ENCODE measurements around the gene PIK3R1.

The PIK3R1 gene

DNA sequence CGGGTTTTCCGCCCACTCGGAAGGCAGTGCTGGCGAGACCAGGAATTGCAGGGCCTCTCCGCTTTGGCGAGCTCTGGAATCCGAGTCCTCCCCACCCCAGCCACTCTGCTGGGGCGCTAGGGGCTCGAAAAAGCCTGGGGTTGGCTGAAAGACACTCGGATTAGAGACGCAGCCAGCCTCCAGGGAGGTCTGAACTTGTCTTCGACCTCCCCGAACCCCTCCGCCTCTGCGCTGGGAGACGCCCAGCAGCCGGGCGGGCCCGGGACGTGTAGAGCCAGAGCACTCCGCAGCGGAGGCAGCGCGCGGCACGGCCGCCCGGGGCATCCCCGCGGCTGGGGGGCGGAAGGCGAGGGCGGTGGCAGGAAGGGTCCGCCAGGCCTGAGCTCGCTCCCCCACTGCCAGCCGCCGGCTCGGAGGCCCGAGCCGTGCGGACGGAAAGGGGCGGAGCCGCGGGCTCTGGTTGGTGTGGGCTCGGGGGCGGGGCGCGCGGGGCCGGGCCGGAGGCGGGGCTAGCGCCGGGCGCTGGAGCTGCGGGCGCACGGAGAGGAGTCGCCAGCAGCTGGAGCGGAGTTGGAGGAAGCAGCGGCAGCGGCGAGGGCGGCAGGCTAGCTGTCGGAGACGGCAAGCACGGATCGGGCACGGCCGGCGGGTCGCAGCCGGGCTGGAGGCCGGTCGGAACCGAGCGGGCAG is at the start of gene PIK3R1:
Gene PIK3R1 (plus strand): TSS at position 549 of the 690 bp plus-strand sequence. CDS start 10,920 bp downstream, outside the sequence.
- peak; percentile 96 for DNase-seq

DNA sequence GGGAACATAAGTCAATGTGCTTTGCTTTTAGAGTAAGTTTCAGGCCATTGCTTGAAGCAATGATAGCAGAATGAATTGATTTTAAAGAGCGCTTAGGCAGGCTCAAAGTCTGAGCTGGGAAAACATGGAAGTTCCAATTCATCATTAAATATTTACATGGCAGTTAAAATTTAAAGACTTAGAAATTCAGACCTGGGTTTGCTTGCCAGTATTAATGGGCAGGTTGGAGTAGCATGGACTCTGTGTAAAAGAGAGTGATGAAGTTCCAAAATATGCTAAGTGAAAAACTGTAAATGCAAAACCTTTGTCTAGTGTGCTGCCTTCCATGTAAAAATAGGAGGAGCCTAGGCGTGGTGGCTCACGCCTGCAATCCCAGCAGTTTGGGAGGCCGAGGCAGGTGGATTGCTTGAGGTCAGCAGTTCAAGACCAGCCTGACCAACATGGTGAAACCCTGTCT is 48.3 kb upstream of the PIK3R1 start:
- no peak for DNase-seq

DNA sequence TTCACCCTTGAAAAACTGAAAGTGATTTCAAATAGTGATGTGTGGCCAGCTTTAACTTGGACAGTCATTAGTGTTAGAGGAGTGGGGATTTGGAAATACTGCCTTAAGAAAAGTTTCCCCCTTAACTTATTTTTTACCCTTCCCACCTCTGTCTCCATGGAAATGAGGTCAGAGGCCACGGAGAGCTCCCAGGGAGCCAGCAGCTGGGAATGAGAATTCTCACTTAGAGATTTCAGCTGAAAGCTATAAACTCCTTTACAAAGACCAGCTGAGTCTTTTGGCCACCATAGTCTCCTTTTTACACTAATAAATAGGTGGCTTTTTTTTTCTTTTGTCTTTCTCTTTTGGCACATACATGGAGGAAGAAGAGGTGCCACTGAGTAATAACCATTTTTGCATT is 45.7 kb upstream of the PIK3R1 start:
- peak; percentile 52 for DNase-seq

DNA sequence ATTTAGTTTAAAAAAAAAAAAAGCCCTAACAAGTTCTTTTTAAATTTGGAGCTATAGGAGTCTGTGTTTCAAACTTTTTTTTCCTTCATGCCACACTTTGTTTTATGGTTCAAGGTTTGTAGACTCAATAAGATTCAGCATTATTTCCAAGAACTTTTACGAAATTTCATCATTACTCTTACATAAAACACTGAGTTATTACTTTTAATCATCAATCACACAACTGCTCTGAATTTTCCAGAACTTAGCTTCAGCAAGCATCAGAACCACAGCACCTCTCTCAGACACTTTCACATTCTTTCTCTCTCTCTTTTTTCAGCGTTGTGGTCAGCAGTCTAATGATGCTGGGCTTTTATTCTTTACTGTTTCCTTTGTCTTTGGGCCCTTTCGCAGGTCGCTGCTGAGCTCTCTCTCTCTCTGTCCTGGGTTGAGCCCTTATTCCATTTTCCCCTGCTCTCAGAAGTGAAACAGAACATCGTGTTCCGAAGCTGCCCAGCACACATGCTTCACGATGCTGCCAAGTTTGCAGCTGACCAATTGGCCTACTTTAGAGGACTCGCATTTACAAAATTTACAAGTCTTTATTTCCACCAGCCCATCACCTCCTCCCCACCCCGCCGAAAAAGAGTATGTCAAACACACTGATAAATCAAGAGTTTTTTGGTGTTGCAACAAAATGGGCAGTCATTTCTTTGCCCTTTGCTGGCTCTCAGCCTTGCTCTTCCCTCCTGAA is 44.6 kb upstream of the PIK3R1 start:
- DNase-seq, result peak; percentile 43

DNA sequence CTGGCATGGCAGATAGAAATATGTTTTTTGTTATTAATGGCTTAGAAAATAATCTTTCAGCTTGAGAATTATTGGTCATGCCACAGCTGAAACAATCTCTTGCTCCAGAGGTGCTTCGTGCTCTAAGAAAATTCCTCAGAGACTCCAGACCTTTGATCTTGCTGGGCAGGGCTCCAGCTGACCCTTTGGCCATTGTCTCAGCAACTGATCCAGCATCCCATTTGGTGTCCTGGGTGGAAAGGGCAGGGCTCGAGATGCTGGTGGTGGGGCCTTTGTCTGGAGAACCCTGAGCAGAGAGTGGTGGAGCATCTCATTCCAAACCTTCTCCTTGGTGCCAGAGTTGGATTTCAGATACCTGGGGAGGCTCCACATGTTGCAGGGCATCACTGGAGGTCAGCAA is 43.2 kb upstream of the PIK3R1 start:
- no peak for DNase-seq

DNA sequence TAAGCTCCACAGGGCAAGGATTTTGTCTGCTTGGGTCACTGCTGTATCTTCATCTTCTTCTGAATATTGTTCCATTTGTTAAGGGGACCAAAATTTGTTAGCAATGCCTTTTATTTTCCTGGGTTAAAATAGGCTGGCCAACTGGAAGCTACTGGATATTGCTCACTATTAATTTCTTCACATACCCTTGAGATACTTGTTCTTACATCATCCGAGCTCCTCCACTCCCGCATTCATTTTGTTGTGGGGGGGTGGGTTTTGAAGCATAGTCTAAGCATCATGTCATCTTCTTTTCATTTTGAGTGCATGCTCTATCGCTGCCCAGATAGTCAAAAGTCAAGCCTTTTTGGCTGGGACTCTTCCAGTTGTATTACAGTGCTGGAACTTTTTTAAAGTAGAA is 42.5 kb upstream of the PIK3R1 start:
- no peak for DNase-seq

DNA sequence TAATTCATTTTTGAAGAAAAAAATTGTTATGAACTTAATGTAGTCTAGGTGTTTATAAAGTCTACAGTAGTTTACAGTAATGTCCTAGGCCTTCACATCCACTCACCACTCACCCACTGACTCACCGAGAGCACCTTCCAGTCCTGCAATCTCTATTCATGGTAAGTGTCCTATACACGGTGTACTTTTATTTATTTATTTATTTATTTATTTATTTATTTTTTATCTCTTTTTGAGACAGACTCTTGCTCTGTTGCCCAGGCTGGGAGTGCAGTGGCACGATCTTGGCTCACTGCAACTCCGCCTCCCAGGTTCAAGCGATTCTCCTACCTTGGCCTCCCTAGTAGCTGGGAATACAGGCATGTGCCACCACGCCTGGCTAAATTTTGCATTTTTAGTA is 39.3 kb upstream of the PIK3R1 start:
- DNase-seq, result no peak

DNA sequence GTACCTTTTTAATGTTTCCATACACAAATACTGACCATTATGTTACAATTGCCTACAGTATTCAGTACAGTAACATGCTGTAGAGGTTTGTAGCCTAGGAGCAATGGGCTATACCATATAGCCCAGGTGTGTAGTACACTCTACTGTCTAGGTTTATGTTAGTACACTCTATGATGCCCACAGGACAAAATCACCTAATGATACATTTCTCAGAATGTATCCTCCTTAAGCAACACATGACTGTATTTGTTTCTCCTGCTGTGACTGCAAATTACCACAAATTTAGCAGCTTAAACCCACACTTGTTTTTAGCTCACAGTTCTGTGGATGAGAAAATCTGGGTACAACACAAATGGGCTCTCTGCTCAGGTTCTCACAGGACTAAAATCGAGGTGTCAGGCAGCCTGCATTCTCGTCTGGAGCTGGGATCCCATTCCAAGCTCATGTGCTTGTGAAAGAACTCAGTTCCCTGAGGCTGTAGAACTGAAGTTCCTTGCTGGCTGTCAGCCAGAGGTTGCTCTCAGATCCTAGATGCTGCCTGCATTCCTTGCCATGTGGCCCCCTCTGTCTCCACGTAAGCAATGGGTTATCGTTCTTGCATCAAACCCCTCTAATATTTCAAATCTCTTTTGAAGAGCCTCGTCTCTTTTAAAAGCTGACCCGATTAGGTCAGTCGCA is 38.6 kb upstream of the PIK3R1 start:
- no peak for DNase-seq

DNA sequence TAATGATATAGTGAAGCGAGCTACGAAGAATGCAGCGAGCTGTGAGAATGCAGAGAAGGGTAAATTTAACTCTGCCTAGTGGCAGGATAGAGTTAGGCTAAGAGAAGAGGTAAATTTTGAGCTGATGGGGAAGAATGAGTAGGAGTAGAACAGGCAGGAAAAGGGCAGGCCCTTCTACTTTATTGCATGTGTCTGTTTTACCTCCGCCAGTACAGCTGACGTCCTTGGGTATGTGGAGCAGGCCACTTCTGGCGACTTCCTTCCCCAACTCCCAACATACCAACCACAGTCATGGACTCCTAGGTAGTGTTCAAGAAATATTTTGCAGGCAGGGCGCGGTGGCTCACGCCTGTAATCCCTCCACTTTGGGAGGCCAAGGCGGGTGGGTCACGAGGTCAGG is 37.9 kb upstream of the PIK3R1 start:
- no peak for DNase-seq

DNA sequence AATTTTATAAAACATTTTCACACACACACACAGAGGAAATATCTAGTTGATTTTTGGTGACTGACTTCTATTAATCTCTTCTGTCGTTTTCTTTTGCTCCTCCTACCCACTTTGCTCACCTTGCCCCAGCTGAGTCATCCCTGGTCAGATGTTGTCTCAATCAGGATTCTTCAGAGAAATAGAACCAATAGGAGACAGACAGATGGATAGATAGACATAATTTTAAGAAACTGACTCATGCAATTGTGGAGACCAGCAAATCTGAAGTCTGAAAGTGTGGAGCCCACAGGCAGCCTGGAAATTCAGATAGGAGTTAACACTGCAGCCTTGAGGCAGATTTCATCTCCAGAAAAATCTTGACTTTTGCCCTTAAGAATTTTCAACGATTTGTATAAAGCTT is 37.0 kb upstream of the PIK3R1 start:
- DNase-seq, result no peak

DNA sequence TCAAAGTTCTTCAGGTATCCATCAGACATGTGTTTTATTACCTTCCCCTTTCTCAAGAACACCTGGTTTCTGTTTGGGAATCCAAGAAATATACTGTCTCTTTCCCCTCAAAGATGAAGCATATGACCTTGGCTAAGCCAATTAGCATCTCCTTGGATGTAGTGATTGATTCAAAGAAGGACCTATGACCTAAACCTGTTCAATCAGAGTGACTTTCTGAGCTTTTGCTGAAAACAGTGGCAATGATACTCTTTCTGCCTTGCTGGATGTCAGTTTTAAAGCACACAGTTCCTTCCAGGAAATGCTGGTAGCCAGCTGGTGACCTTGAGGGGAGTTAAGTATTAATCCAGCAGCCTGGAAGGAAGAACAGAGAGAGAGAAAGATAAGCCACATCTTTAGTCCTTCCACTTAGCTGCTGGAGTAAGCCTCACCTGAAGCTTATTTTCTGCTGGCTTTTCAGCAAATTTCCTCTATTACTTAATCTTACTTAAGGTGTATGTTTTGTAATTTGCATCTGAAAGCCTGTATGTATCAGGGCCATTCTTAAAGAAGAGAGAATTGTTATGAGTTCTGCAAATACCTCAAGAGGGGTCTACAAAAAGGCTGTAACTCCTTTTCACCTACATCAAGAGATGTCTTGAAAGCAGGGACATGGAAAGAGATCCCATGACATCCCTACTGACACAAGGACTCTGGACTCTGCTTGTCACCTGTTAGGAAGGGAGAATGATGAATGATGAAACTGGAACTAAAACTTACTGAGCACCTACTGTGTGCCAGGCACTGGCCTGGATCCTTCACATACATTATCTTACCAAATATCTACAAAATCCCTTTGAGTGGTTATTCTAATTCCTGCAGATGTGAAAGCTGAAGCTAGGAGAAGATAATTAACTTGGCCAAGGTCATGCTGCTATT is 35.2 kb upstream of the PIK3R1 start:
- no peak for DNase-seq

DNA sequence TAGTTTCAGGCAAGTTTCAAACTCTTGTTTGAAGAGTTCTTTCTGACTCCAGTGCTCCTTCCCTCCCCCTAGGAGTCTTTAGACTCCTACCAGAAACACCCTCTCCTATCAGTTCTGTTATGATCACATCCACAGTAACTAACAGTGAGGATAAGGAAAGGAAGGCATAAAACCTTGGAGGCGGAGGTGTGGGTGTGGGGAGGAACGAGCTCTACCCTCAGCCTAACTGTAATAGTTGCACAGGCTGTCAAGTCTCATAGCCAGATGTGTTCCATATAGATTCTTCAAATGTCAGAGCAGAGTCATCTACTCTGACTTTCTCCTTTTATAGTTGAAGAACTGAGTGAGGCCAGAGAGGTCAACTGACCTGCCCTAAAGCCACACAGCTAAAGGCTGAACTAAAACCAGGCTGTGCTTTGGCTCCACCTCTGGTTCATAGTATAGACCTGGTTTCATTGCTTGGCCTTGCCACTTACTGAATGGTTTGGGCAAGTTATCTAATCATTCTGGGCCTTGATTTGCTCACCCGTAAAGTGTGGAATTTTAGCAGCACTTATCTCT is 34.4 kb upstream of the PIK3R1 start:
- no peak for DNase-seq

DNA sequence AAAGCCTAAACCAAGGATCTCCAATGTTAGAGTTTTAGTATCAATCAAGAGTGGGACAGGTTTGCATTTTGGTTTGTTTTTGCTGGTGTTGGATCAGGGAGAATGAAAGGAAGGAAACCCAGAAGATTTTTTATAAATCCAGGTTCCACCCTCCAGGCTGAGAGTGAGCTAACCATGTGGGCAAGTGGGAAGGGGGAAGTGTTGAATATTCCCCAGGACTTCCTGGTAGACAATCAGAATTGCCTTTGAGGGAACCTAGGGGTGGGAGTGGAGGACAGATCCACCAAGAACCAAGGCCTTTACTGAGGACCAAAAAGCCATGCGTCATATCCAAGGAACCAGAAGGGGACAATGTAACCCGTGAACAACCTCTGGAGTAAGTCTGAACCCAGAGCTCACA is 33.5 kb upstream of the PIK3R1 start:
- no peak for DNase-seq

DNA sequence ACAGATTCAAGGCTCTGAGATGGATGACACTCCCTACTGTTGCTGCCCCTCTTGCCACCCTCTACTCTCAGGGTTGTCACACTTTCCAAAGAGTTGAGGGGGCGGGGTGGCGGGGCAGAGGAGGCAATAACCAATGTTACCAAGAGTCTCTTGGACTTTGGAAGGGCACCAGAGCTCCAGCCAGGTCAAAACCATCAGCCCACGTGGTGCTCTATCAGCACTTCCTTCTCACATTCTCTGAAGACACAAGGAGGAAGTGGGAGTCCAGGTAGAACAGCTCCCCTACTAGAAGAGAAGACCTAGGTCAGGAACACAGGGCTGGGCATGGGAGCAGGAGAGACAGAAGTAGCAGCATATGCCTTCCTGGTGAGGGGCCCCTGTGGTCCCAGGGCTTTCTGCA is 33.0 kb upstream of the PIK3R1 start:
- DNase-seq, result no peak

DNA sequence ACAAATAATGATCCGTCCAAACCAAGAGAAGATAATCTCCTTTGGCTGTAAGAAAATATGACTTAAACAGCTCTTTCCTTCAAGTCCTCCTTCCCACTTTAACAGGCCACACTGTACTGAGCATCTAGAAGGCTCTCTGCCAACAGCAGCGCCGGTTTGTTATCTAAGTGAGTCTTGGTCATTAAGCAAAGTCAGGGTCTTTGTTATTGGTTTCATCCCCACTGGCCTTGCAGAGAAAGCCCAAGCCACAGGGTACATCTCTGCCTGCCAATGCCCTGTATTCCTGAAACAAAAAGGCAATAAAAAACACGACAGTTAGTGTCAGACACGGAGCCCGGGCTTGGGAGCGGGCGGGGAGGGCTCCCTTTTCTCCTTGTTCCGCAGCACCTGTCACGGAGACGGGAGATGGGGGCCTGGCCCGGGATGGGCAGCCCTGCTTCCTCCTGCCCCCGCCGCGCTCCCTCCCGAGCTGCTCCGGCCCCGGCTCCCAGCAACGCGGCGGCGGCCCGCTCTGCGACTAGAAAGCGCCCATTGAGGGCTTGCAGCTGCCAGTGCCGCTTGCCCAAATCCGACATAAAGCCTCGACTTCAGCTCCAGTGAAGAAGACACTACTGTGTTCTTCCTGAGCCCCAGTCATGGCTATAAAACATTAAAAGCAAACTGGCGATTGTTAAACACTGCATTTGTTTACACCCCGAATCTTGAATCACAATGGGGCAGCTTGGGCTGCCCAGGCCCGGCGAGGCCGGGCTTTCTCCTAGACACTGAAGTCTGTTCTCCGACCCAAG is 28.1 kb upstream of the PIK3R1 start:
- peak; percentile 90 for DNase-seq

DNA sequence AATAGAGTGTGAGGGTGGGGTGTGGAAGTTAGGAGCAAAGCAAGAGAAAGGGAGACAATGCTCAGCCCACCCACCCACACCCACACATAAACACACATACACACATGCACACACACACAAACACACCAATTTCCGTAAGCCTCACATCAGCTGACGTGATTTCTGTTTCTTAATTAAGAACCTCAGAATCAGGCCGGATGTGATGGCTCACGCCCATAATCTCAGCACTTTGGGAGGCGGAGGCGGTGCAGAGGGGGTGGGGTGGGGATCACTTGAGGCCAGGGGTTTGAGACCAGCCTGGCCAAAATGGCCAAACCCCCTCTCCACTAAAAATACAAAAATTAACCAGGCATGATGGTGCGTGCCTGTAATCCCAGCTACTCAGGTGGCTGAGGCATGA is 26.4 kb upstream of the PIK3R1 start:
- DNase-seq, result no peak

DNA sequence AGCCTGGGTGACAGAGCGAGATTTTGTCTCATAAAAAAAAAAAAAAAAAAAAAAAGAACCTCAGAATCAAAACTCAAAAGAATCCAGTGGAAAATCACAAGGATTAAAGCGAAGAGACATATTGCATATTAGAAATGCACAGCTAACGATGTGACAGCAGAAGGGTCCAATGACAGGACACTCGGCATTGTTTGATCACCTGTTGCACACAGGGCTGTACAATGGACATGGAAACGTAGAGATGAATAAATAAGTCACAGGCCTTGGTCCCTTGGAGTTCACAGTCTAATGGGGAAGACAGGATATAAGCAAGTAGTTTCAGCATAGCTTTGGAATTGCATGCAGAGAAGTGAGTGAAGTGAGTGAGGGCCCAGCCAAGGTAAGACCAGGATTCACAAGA is 25.9 kb upstream of the PIK3R1 start:
- DNase-seq, result no peak

DNA sequence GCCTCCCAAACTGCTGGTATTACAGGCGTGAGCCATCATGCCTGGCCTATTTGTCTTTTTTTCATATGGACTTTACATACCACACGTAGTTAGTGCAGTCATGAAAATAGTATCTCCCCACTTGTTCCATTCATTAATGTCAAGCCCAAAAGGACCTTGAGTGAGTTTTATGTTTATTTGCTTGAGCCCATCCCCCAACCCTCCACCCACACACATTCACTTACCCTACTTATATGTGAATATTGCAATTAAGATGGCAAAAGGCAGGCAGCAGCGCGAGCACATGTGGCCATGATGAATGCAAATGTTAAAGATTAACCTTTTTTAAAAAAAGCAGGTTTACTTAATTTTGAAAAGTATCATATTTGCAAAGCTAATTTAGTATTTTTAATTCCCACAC is 24.9 kb upstream of the PIK3R1 start:
- no peak for DNase-seq

DNA sequence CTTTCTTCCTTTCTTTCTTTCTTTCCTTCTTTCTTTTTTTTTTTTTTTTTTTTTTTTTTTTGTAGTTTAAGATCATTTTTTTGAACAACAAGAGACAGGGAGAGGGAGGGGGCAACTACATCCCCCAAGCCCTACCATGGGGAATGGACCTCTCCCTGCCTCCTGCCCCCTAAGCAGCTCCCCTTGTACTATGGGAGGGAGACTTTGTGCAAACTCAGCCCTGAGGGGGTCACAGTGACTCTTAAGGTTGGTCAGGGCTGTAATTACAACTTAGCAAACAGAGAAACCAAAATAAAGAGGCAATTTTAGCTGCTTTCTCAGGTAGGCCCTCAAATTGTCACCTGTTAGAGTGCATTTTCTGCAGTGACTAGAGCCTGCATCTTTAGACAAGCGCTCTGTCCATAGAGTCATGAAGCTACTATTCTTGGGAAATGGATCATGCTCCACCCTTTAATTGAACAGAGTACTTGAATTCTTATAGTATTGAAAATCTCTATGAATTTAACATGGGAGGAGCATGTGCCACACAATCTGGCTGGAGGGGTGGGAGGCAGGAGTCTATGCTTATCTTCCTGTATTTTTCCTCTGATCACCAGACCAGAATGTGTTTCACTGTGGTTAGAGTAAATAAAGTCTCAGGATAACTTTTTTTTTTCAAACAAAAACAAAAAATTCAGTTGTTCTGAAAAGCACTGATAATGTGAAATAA is 24.3 kb upstream of the PIK3R1 start:
- no peak for DNase-seq

DNA sequence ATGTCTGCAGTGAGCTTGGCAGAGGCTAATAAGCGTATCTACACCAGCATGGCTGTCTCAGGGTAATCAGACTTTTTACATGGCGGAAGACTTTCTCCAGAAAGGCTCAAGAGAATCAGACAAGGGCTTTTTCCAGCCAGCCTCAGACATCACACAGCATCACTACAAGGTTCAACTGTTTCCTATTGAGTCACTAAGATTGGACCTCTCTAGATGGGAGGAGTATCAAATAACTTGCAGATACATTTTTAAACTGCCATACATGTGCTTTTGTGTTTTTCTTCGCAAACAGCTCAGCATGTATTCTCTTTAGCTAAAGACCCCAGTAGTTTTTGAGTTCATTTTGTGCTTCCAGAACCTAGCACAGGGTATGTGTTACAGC is 22.9 kb upstream of the PIK3R1 start:
- no peak for DNase-seq

DNA sequence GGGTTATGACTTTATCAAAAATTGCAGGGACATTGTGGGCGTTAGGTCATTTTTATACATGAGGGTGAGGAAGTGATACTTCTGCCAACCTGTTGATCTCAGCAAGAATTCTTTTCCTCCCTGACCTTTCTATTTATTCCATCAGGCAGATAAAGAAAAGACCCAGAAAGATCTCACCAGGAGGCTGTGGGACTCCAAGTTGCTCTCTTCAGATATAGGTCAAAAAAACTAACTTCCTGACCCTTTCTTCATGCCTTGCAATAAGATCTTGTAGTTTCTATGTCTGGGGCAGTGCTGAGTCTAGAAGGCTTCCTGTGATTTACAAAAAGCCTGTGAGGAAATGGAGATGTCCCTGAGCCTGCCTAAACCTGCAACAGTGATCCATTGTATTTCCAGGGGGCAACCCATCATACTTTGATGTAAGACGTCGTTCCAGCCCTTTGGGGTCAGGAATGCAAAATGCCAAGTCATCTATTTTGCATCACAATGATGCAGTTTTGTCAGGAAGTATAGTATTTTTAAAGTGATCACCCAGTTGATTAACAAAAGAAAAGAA is 22.0 kb upstream of the PIK3R1 start:
- no peak for DNase-seq

All from retina (tissue), 1 donor.